ENCODE data around the gene SKA2. TPM values are rescaled to one million over a fixed set of nuclear protein-coding genes. Genes with fewer than 3 reads are reported as not detected.

The SKA2 gene
- total and polyA plus RNA-seq, 10 of the 15 experiments (the other 5 are each of a cell fraction or from before 2014, with no cell fraction given): 40.3 to 137 (median 112) TPM

DNA sequence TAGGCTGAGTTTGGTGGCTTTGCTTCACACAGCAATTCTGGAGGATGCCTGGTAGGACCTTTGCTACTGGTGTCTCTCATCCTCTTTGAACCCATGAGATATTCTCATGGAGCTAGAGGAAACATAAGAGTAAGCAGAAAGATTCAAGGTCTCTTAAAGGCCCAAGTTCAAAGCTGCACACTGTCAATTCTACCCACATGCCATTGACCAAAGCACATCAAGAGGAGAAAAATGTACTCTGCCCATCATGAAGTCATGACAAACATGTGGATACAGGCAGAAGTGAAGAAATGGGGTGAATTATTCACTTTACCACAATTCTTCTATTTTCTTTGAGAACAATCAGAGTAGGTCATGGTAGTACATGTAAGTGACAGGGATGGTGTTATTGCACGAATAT lies 13.1 kb downstream of the SKA2 start:
- ATAC-seq: no peak
- H3K4me3 ChIP-seq: no peak overlapping the region
- ChIA-PET CTCF (no interaction called here), POLR2A (no interaction called here), RAD21 (ENCODE audit: unreplicated experiment) (no interaction called here), SMC1A (ENCODE audit: uncharacterized antibody, unreplicated experiment) (interaction anchor here (1.0 to 2.3 kb wide), 2 partner anchors 10 to 32 kb away, joined by 3 to 10 read pairs; no protein-coding TSS in a partner anchor)
- no peak overlapping the region for H2AFZ ChIP-seq (ENCODE audit: control insufficient read depth, low read depth, low read length)
- H3K79me2 ChIP-seq (ENCODE audit: control insufficient read depth, insufficient read depth, low read length): peaks cover 44% of the 10 kb centered on the region
- no peak for FAIRE-seq
- no peaks in the 10 kb centered on the region for H3K4me1 ChIP-seq (ENCODE audit: control insufficient read depth, insufficient read depth, low read length)
- no peak overlapping the region for H3K27ac ChIP-seq (ENCODE audit: control insufficient read depth, insufficient read depth)
- H3K36me3 ChIP-seq (ENCODE audit: control insufficient read depth in 2 of 2, insufficient read depth in 2 of 2, low read length in 1 of 2): peaks cover 0 to 5% of the 10 kb centered on the region in 2 experiments; a peak in 1 of 4 replicates
- H3K4me2 ChIP-seq (ENCODE audit: control insufficient read depth, insufficient read depth): no peak overlapping the region
- no peaks in the 10 kb centered on the region for H3K27me3 ChIP-seq (replicated peaks in 1 of 2; ENCODE audit: control insufficient read depth in 2 of 2, insufficient read depth in 2 of 2, low read length in 1 of 2)
- no peak for TF ChIP-seq RFX5 (IDR thresholded peaks at IDR 0.05; ENCODE audit: low read depth, low read length)
- no peak for TF ChIP-seq CREB1 (IDR thresholded peaks at IDR 0.05; ENCODE audit: low read depth)
- TF ChIP-seq CBX5 (IDR thresholded peaks at IDR 0.05; ENCODE audit: low read depth): no peak
- TF ChIP-seq RELA (IDR thresholded peaks at IDR 0.05; ENCODE audit: borderline replicate concordance, partially characterized antibody): no peak
- TF ChIP-seq, protein P1, sequence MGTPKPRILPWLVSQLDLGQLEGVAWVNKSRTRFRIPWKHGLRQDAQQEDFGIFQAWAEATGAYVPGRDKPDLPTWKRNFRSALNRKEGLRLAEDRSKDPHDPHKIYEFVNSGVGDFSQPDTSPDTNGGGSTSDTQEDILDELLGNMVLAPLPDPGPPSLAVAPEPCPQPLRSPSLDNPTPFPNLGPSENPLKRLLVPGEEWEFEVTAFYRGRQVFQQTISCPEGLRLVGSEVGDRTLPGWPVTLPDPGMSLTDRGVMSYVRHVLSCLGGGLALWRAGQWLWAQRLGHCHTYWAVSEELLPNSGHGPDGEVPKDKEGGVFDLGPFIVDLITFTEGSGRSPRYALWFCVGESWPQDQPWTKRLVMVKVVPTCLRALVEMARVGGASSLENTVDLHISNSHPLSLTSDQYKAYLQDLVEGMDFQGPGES (IDR thresholded peaks at IDR 0.05): no peak
- TF ChIP-seq, protein P2, sequence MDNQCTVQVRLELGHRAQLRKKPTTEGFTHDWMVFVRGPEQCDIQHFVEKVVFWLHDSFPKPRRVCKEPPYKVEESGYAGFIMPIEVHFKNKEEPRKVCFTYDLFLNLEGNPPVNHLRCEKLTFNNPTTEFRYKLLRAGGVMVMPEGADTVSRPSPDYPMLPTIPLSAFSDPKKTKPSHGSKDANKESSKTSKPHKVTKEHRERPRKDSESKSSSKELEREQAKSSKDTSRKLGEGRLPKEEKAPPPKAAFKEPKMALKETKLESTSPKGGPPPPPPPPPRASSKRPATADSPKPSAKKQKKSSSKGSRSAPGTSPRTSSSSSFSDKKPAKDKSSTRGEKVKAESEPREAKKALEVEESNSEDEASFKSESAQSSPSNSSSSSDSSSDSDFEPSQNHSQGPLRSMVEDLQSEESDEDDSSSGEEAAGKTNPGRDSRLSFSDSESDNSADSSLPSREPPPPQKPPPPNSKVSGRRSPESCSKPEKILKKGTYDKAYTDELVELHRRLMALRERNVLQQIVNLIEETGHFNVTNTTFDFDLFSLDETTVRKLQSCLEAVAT (IDR thresholded peaks at IDR 0.05): no peak
- TF ChIP-seq TARDBP (IDR thresholded peaks at IDR 0.05; ENCODE audit: borderline replicate concordance): no peak
- no peak for TF ChIP-seq KAT2A (conservative IDR thresholded peaks at IDR 0.05; ENCODE audit: control insufficient read depth, low read depth, low read length)
- TF ChIP-seq, protein P3, sequence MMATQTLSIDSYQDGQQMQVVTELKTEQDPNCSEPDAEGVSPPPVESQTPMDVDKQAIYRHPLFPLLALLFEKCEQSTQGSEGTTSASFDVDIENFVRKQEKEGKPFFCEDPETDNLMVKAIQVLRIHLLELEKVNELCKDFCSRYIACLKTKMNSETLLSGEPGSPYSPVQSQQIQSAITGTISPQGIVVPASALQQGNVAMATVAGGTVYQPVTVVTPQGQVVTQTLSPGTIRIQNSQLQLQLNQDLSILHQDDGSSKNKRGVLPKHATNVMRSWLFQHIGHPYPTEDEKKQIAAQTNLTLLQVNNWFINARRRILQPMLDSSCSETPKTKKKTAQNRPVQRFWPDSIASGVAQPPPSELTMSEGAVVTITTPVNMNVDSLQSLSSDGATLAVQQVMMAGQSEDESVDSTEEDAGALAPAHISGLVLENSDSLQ (IDR thresholded peaks at IDR 0.05): no peak
- TF ChIP-seq MYC (IDR thresholded peaks at IDR 0.05; ENCODE audit: insufficient read depth, insufficient read length, insufficient replicate concordance, low read length, severe bottlenecking): no peak
- TF ChIP-seq, protein P4, sequence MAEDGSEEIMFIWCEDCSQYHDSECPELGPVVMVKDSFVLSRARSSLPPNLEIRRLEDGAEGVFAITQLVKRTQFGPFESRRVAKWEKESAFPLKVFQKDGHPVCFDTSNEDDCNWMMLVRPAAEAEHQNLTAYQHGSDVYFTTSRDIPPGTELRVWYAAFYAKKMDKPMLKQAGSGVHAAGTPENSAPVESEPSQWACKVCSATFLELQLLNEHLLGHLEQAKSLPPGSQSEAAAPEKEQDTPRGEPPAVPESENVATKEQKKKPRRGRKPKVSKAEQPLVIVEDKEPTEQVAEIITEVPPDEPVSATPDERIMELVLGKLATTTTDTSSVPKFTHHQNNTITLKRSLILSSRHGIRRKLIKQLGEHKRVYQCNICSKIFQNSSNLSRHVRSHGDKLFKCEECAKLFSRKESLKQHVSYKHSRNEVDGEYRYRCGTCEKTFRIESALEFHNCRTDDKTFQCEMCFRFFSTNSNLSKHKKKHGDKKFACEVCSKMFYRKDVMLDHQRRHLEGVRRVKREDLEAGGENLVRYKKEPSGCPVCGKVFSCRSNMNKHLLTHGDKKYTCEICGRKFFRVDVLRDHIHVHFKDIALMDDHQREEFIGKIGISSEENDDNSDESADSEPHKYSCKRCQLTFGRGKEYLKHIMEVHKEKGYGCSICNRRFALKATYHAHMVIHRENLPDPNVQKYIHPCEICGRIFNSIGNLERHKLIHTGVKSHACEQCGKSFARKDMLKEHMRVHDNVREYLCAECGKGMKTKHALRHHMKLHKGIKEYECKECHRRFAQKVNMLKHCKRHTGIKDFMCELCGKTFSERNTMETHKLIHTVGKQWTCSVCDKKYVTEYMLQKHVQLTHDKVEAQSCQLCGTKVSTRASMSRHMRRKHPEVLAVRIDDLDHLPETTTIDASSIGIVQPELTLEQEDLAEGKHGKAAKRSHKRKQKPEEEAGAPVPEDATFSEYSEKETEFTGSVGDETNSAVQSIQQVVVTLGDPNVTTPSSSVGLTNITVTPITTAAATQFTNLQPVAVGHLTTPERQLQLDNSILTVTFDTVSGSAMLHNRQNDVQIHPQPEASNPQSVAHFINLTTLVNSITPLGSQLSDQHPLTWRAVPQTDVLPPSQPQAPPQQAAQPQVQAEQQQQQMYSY (CRISPR knock-in tag; IDR thresholded peaks at IDR 0.05): no peak
- no peak for TF ChIP-seq NR2C2 (IDR thresholded peaks at IDR 0.05; ENCODE audit: borderline replicate concordance, control insufficient read depth, insufficient read length, low read depth)
- no peak for TF ChIP-seq IRF4 (IDR thresholded peaks at IDR 0.05; ENCODE audit: low read depth, low read length)
- TF ChIP-seq, protein P5, sequence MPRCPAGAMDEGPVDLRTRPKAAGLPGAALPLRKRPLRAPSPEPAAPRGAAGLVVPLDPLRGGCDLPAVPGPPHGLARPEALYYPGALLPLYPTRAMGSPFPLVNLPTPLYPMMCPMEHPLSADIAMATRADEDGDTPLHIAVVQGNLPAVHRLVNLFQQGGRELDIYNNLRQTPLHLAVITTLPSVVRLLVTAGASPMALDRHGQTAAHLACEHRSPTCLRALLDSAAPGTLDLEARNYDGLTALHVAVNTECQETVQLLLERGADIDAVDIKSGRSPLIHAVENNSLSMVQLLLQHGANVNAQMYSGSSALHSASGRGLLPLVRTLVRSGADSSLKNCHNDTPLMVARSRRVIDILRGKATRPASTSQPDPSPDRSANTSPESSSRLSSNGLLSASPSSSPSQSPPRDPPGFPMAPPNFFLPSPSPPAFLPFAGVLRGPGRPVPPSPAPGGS (IDR thresholded peaks at IDR 0.05; ENCODE audit: borderline replicate concordance, insufficient read depth, low read depth, low read length, poor library complexity, severe bottlenecking): no peak
- no peak for TF ChIP-seq EED (IDR thresholded peaks at IDR 0.05; ENCODE audit: low read depth)
- TF ChIP-seq STAT3 (IDR thresholded peaks at IDR 0.05; ENCODE audit: low read depth, low read length): no peak
- no peak for TF ChIP-seq YBX1 (IDR thresholded peaks at IDR 0.05)
- H4K20me1 ChIP-seq (ENCODE audit: control insufficient read depth, insufficient read depth): no peaks in the 10 kb centered on the region
- H3K9me3 ChIP-seq (replicated peaks; ENCODE audit: control insufficient read depth, insufficient read depth, low read length): no peaks in the 10 kb centered on the region
- intact Hi-C loops (cut with micrococcal nuclease; ENCODE audit: unreplicated experiment): no loop called here
- no peak for DNase-seq (ENCODE audit: low read depth, low spot score)
- in situ Hi-C loops (cut with MboI): no loop called here
- no peak overlapping the region for H3K9ac ChIP-seq (ENCODE audit: control insufficient read depth, insufficient read depth, low read length)
- WGBS (ENCODE audit: insufficient coverage, insufficient replicate concordance, low lambda C conversion rate, missing lambda C conversion rate): 100% methylated on average over 1 of the region's 1 CpG
- BruUV-seq (replicated peaks): TSS peak; percentile 66
